Endothelial cell of umbilical vein (primary cell): Measurements from ENCODE around the gene ITGA1. TPM values are rescaled to one million over a fixed set of nuclear protein-coding genes. Genes with fewer than 3 reads are reported as not detected.

Experiments
- BruUV-seq: library from RNA; stranded (reverse); fragments of 400-500 nt; replicated peaks from 2 replicates; lab custom pipeline; 2021; lab: Mats Ljungman, UMichigan
- CTCF ChIA-PET: fragments of 300-600, 350-600 bp; sonication (Branson Sonifier 250); formaldehyde crosslinking; loops from one replicate; lab custom pipeline; 2021; ENCODE audit warnings: antibody characterized with exemption, inconsistent platforms; lab: Charles Lee
- POLR2A ChIA-PET: fragments of 300-600, 350-600 bp; sonication (Branson Sonifier 250); formaldehyde crosslinking; loops from one replicate; lab custom pipeline; 2021; ENCODE audit warnings: antibody characterized with exemption, inconsistent platforms; lab: Charles Lee
- DNase-seq: peaks from one replicate; pipeline ENCODE4 v3.0.0-alpha.2; 2011; ENCODE audit warnings: low read depth, low spot score
- FAIRE-seq: peaks from 2 replicates; lab custom pipeline; 2011; peaks lifted over from hg19 to GRCh38; lab: Jason Lieb, UNC
- H2AFZ ChIP-seq: 2 replicates; pipeline ENCODE4 v1.6.0; 2012; ENCODE audit warnings: low read depth, low read length, control low read depth, inconsistent platforms
- H3K27ac ChIP-seq: 2 replicates; pipeline ENCODE4 v1.5.1; 2011; ENCODE audit warnings: low read depth, mild to moderate bottlenecking, control low read depth, low read length, moderate library complexity; ENCODE audit not compliant: insufficient read depth
- H3K27me3 ChIP-seq, 2 experiments: 2 replicates each; pipeline versions ENCODE4 v1.6.0 to v1.6.1; 2011; ENCODE audit warnings: low read length in 2 of 2, mixed read lengths in 1 of 2; ENCODE audit not compliant: control insufficient read depth in 2 of 2, insufficient read depth in 2 of 2
- H3K36me3 ChIP-seq, 2 experiments: 2 replicates in 1 of 2; 3 replicates in 1 of 2; pipeline ENCODE4 v1.5.1; 2011; ENCODE audit warnings: low read length in 2 of 2, mild to moderate bottlenecking in 1 of 2, moderate library complexity in 1 of 2; ENCODE audit not compliant: control insufficient read depth in 2 of 2, insufficient read depth in 2 of 2; ENCODE audit errors: extremely low read depth in 1 of 2
- H3K4me1 ChIP-seq: 3 replicates; pipeline ENCODE4 v1.5.1; 2011; ENCODE audit warnings: mild to moderate bottlenecking, low read length; ENCODE audit not compliant: control insufficient read depth, insufficient read depth; ENCODE audit errors: extremely low read depth
- H3K4me2 ChIP-seq: 2 replicates; pipeline ENCODE4 v1.6.1; 2011; ENCODE audit warnings: low read length, control low read depth, mixed read lengths; ENCODE audit not compliant: insufficient read depth
- H3K4me3 ChIP-seq, 3 experiments: fragments of 200-600 bp in 1 of 3; sonication (generic), shearing (Covaris generic) in 1 of 3; replicated peaks in 1 of 3; 2 replicates each; pipeline ENCODE4 v1.5.1; 2011 to 2016; ENCODE audit warnings: control low read depth in 3 of 3, low read length in 3 of 3, mild to moderate bottlenecking in 2 of 3, inconsistent platforms in 1 of 3, low read depth in 1 of 3, moderate library complexity in 1 of 3; ENCODE audit not compliant: insufficient read depth in 1 of 3
- H3K79me2 ChIP-seq: 2 replicates; pipeline ENCODE4 v1.6.0; 2012; ENCODE audit warnings: low read length, inconsistent platforms; ENCODE audit not compliant: control insufficient read depth, insufficient read depth
- H3K9ac ChIP-seq: replicated peaks from 2 replicates; pipeline ENCODE3; 2011; ENCODE audit warnings: low read length, control low read depth; ENCODE audit not compliant: insufficient read depth; ENCODE audit errors: extremely low read depth
- H3K9me1 ChIP-seq: replicated peaks from 3 replicates; pipeline ENCODE4 v1.6.0; 2011; ENCODE audit warnings: mild to moderate bottlenecking, low read length; ENCODE audit not compliant: control insufficient read depth, insufficient read depth; ENCODE audit errors: extremely low read depth
- H3K9me3 ChIP-seq: replicated peaks from 2 replicates; pipeline ENCODE4 v1.5.1; 2012; ENCODE audit warnings: low read length, inconsistent platforms; ENCODE audit not compliant: control insufficient read depth, insufficient read depth
- H4K20me1 ChIP-seq: replicated peaks from 2 replicates; pipeline ENCODE3; 2011; ENCODE audit warnings: mild to moderate bottlenecking, low read length; ENCODE audit not compliant: control insufficient read depth, insufficient read depth; ENCODE audit errors: extremely low read depth
- CTCF ChIP-seq, 2 donors: IDR thresholded peaks; 1 replicate in 1 of 2; 2 replicates in 1 of 2; pipeline ENCODE4 v1.5.1; 2011; ENCODE audit warnings: low read length in 2 of 2, mild to moderate bottlenecking in 2 of 2, moderate library complexity in 2 of 2, control low read depth in 1 of 2, inconsistent platforms in 1 of 2, low read depth in 1 of 2; ENCODE audit not compliant: insufficient read depth in 1 of 2; ENCODE audit errors: extremely low read depth in 1 of 2
- EZH2 ChIP-seq: IDR thresholded peaks from 2 replicates; pipeline ENCODE4 v1.6.1; 2012; ENCODE audit warnings: borderline replicate concordance, low read depth, mild to moderate bottlenecking, moderate library complexity, low read length, inconsistent platforms; ENCODE audit not compliant: severe bottlenecking
- FOS ChIP-seq: IDR thresholded peaks from 2 replicates; pipeline ENCODE4 v1.6.1; 2011; ENCODE audit warnings: mild to moderate bottlenecking, low read length, moderate library complexity, borderline replicate concordance; ENCODE audit not compliant: insufficient read depth
- GATA2 ChIP-seq: IDR thresholded peaks from 2 replicates; pipeline ENCODE4 v1.7.0; 2011; ENCODE audit warnings: low read depth, mild to moderate bottlenecking, moderate library complexity, mixed read lengths, low read length; ENCODE audit not compliant: insufficient read length, insufficient read depth
- JUN ChIP-seq: IDR thresholded peaks from 2 replicates; pipeline ENCODE4 v1.6.1; 2011; ENCODE audit warnings: borderline replicate concordance, low read depth; ENCODE audit not compliant: insufficient read length, insufficient read depth
- MAX ChIP-seq: IDR thresholded peaks from 2 replicates; pipeline ENCODE4 v1.6.1; 2011; ENCODE audit not compliant: insufficient read depth, insufficient read length
- MYC ChIP-seq: IDR thresholded peaks from one replicate; pipeline ENCODE4 v1.6.1; 2011; ENCODE audit warnings: mild to moderate bottlenecking, low read depth, low read length
- POLR2A ChIP-seq: IDR thresholded peaks from 2 replicates; pipeline ENCODE4 v1.6.1; 2012; ENCODE audit warnings: low read depth, mild to moderate bottlenecking, control low read depth, low read length
- POLR2AphosphoS5 ChIP-seq: IDR thresholded peaks from 2 replicates; pipeline ENCODE4 v1.6.1; 2012; ENCODE audit warnings: low read depth, mild to moderate bottlenecking, control low read depth, low read length, moderate library complexity; ENCODE audit not compliant: insufficient read depth
- dilution Hi-C: fragments of 300-500 bp; cut with MboI; formaldehyde crosslinking; loops from one replicate; pipeline ENCODE4 v1.15.0; 2019; ENCODE audit warnings: low sequenced_read_pairs; ENCODE audit not compliant: extremely low pct_ligation_motif_present
- intact Hi-C: fragments of 100-400 bp; cut with micrococcal nuclease; formaldehyde crosslinking; loops from one replicate; pipeline ENCODE4 v1.10.0; 2022
- polyA plus RNA-seq, 4 experiments: library from polyadenylated mRNA; depleted of rRNA in 3 of 4; stranded (reverse) in 3 of 4; unstranded in 1 of 4; fragments of >200 nt; gene quantifications; 2 replicates each; pipeline versions ENCODE4 v1.2.1 to v1.2.3, GENCODE V29; 2011 to 2012; ENCODE audit warnings: missing spikeins in 1 of 4
- total RNA-seq: library from RNA; stranded (reverse); gene quantifications from 2 replicates; pipeline ENCODE4 v1.2.3, GENCODE V29; 2021

Gene ITGA1
- total and polyA plus RNA-seq, 2 donors (not counting 3 experiments of a cell fraction or from before 2014, with no cell fraction given): 0.65 to 1.9 TPM

- no peak overlapping the region for H3K4me3 ChIP-seq
- no peak overlapping the region for H3K9ac ChIP-seq
- dilution Hi-C loops: no loop called here
- BruUV-seq: no TSS peak
- no peaks in the 10 kb centered on the region for H3K9me3 ChIP-seq
- H2AFZ ChIP-seq: no peak overlapping the region
- TF ChIP-seq JUN: no peak
- TF ChIP-seq MYC: no peak
- TF ChIP-seq MAX: no peak
- no peak for TF ChIP-seq GATA2
- no peak for TF ChIP-seq FOS
- TF ChIP-seq POLR2A: no peak
- no peak for TF ChIP-seq POLR2AphosphoS5
- TF ChIP-seq EZH2: no peak
- TF ChIP-seq CTCF (IDR thresholded peaks at IDR 0.05; ENCODE audit: extremely low read depth in 1 of 2, insufficient read depth in 1 of 2, low read depth in 1 of 2, low read length in 2 of 2): no peak
- intact Hi-C loops: no loop called here
- DNase-seq: no peak
- no peaks in the 10 kb centered on the region for H3K4me1 ChIP-seq
- ChIA-PET CTCF (interaction anchor here (2.9 kb wide), 1 partner anchor 29 kb away, joined by 9 read pairs; no protein-coding TSS in a partner anchor), POLR2A (no interaction called here)
- no peaks in the 10 kb centered on the region for H3K79me2 ChIP-seq
- FAIRE-seq: no peak
- H3K27me3 ChIP-seq: no peaks in the 10 kb centered on the region
- no peak overlapping the region for H3K27ac ChIP-seq
- H3K36me3 ChIP-seq: no peaks in the 10 kb centered on the region
- H4K20me1 ChIP-seq: no peaks in the 10 kb centered on the region
- no peaks in the 10 kb centered on the region for H3K9me1 ChIP-seq
- no peak overlapping the region for H3K4me2 ChIP-seq
Measured at GRCh38 chr5:52977264-52977897, 189.7 kb downstream of the ITGA1 start.
